Stomach (tissue), 9 donors: ENCODE results near the gene FAM124B. TPM values are rescaled to one million over a fixed set of nuclear protein-coding genes. Genes with fewer than 3 reads are reported as not detected.
"Not testable (repeated sequence)": the region's sequence is repeated elsewhere in the genome, so short reads cannot be mapped to it uniquely, and the experiment has no call there.

ENCODE experiments used
- DNase-seq, 2 donors: peaks; one replicate each; pipeline versions ENCODE4 v3.0.0 to v3.0.0-alpha.2; 2013 to 2019
- H3K27ac ChIP-seq, 5 donors: fragments of 200-600 bp in 4 of 5; sonication (generic) in 4 of 5; one replicate each; pipeline ENCODE4 v1.5.1; 2013 to 2019; ENCODE audit warnings: mild to moderate bottlenecking in 1 of 5, moderate library complexity in 1 of 5
- H3K27me3 ChIP-seq, 3 donors: fragments of 200-600 bp; sonication (generic); one replicate each; pipeline ENCODE4 v1.5.1; 2017 to 2019; ENCODE audit warnings: mixed run types in 1 of 3
- H3K36me3 ChIP-seq, 4 donors: fragments of 200-600 bp; sonication (generic); 1 replicate in 3 of 4; 2 replicates in 1 of 4; pipeline ENCODE4 v1.5.1; 2016 to 2019
- H3K4me1 ChIP-seq, 4 donors: fragments of 200-600 bp; sonication (generic); one replicate each; pipeline ENCODE4 v1.5.1; 2016 to 2019
- H3K4me3 ChIP-seq, 4 donors: fragments of 200-600 bp; sonication (generic) in 3 of 4; one replicate each; pipeline ENCODE4 v1.5.1; 2016 to 2019; ENCODE audit warnings: mild to moderate bottlenecking in 1 of 4
- H3K9me3 ChIP-seq, 4 donors: fragments of 200-600 bp; sonication (generic); one replicate each; pipeline ENCODE4 v1.5.1; 2016 to 2019
- CTCF ChIP-seq, 7 experiments: fragments of 450-650 bp in 4 of 7; fragments of 200-600 bp in 3 of 7; sonication (generic) in 3 of 7; IDR thresholded peaks; one replicate each; pipeline ENCODE4 v1.5.1; 2016 to 2019; ENCODE audit warnings: antibody characterized with exemption in 7 of 7, control low read depth in 2 of 7, mild to moderate bottlenecking in 1 of 7
- EP300 ChIP-seq: sonication (generic); formaldehyde crosslinking; IDR thresholded peaks from one replicate; pipeline ENCODE4 v1.6.1; 2017; ENCODE audit warnings: antibody characterized with exemption
- POLR2A ChIP-seq, 4 donors: fragments of 450-650 bp; IDR thresholded peaks; one replicate each; pipeline ENCODE4 v1.6.1; 2016; ENCODE audit warnings: antibody characterized with exemption in 4 of 4, control low read depth in 2 of 4, mild to moderate bottlenecking in 1 of 4, moderate library complexity in 1 of 4
- POLR2AphosphoS5 ChIP-seq, 3 donors: sonication (generic); formaldehyde crosslinking; IDR thresholded peaks; one replicate each; pipeline ENCODE4 v1.6.1; 2016; ENCODE audit warnings: antibody characterized with exemption in 3 of 3
- WGBS, 5 donors: extraction: QIAGEN DNeasy Blood & Tissue Kit in 3 of 5; methylation state at CpG; one replicate each; pipeline versions ENCODE4 v1.1.5 to v1.1.7; 2013 to 2018; 5-methylcytosine and 5-hydroxymethylcytosine counted together
- intact Hi-C: fragments of 100-400 bp; cut with DNase I; formaldehyde crosslinking; loops from one replicate; pipeline ENCODE4 v1.15.1; 2023; ENCODE audit warnings: low total_unique reads
- polyA plus RNA-seq, 3 donors: library from polyadenylated mRNA; stranded (reverse); fragments of 200-250 nt; gene quantifications; one replicate each; pipeline ENCODE4 v1.2.3, GENCODE V29; 2013
- total RNA-seq, 5 donors: library from RNA; depleted of rRNA; stranded (reverse); fragments of >200 nt; gene quantifications; one replicate each; pipeline versions ENCODE4 v1.1.0 to v1.2.3, GENCODE V29; 2014 to 2016
- donor health status: healthy with polysubstance abuse.
- donor health status: Bipolar disorder and iron deficiency.
- donor health status: healthy.

FAM124B gene
- total and polyA plus RNA-seq, 8 donors = 0.25 to 6.4 (median 0.82) TPM; not detected in 2

GRCh38 chr2:224389317-224389716 is 12.6 kb downstream of the FAM124B start:
- 80 to 88% (median 84%) methylated on average over 5 of the region's 5 CpGs for WGBS, 5 donors
- intact Hi-C loops = no loop called here
- no peak overlapping the region for H3K27ac ChIP-seq
- DNase-seq = no peak
- no peaks in the 10 kb centered on the region for H3K27me3 ChIP-seq
- TF ChIP-seq POLR2AphosphoS5 (IDR thresholded peaks at IDR 0.05) (no peak), EP300 (no peak), POLR2A (IDR thresholded peaks at IDR 0.05) (no peak), CTCF (IDR thresholded peaks at IDR 0.05) (no peak)
- H3K9me3 ChIP-seq = no peaks in the 10 kb centered on the region
- H3K4me1 ChIP-seq = no peaks in the 10 kb centered on the region
- no peak overlapping the region for H3K4me3 ChIP-seq
- no peaks in the 10 kb centered on the region for H3K36me3 ChIP-seq

GRCh38 chr2:224386876-224387275 is 15.0 kb downstream of the FAM124B start:
- no peak overlapping the region for H3K27ac ChIP-seq
- TF ChIP-seq POLR2A (IDR thresholded peaks at IDR 0.05) = no peak
- no peak for TF ChIP-seq POLR2AphosphoS5 (IDR thresholded peaks at IDR 0.05)
- TF ChIP-seq EP300 = no peak
- TF ChIP-seq CTCF (IDR thresholded peaks at IDR 0.05) = no peak
- H3K27me3 ChIP-seq = no peaks in the 10 kb centered on the region
- DNase-seq = no peak
- H3K9me3 ChIP-seq = no peaks in the 10 kb centered on the region
- 82 to 95% (median 90%) methylated on average over 2 of the region's 2 CpGs for WGBS, 5 donors
- H3K36me3 ChIP-seq = no peaks in the 10 kb centered on the region
- no peaks in the 10 kb centered on the region for H3K4me1 ChIP-seq
- no peak overlapping the region for H3K4me3 ChIP-seq
- intact Hi-C loops = no loop called here

- DNase-seq = no peak
- H3K4me1 ChIP-seq = peaks cover 0 to 3% (median 0%) of the 10 kb centered on the region in 4 donors
- WGBS, 5 donors = 87 to 94% (median 91%) methylated on average over 9 of the region's 9 CpGs
- intact Hi-C loops = no loop called here
- no peaks in the 10 kb centered on the region for H3K9me3 ChIP-seq
- H3K27me3 ChIP-seq = no peaks in the 10 kb centered on the region
- no peak overlapping the region for H3K27ac ChIP-seq
- H3K4me3 ChIP-seq = no peak overlapping the region
- no peak for TF ChIP-seq POLR2A (IDR thresholded peaks at IDR 0.05)
- TF ChIP-seq POLR2AphosphoS5 (IDR thresholded peaks at IDR 0.05) = no peak
- TF ChIP-seq CTCF (IDR thresholded peaks at IDR 0.05) = no peak
- TF ChIP-seq EP300 = no peak
- no peaks in the 10 kb centered on the region for H3K36me3 ChIP-seq
Observed at GRCh38 chr2:224382973-224383555, 18.8 kb downstream of the FAM124B start.

GRCh38 chr2:224382280-224382647 is 19.6 kb downstream of the FAM124B start:
- H3K36me3 ChIP-seq = not testable (repeated sequence)
- 80 to 96% (median 85%) methylated on average over 2 of the region's 2 CpGs for WGBS, 5 donors

GRCh38 chr2:224381521-224382279 is 20.2 kb downstream of the FAM124B start:
- Histone ChIP-seq H3K27me3 (no peaks in the 10 kb centered on the region), H3K9me3 (no peaks in the 10 kb centered on the region), H3K27ac (no peak overlapping the region), H3K36me3 (no peaks in the 10 kb centered on the region), H3K4me1 (peaks cover 0 to 3% (median 0%) of the 10 kb centered on the region in 4 donors), H3K4me3 (no peak overlapping the region)
- TF ChIP-seq POLR2A (IDR thresholded peaks at IDR 0.05) (no peak), CTCF (IDR thresholded peaks at IDR 0.05) (no peak), POLR2AphosphoS5 (IDR thresholded peaks at IDR 0.05) (no peak), EP300 (no peak)
- 71 to 84% (median 73%) methylated on average over 6 of the region's 6 CpGs for WGBS, 5 donors
- DNase-seq = peak in 1 of 2 donors; percentile 63
- intact Hi-C loops = no loop called here

More at GRCh38 chr2:224382280-224382647, 19.6 kb downstream of the FAM124B start:
- H3K4me1 ChIP-seq, DNase-seq, intact Hi-C loops, H3K27ac ChIP-seq, H3K4me3 ChIP-seq, H3K27me3 ChIP-seq, H3K9me3 ChIP-seq: not testable (repeated sequence)
